Measurements from ENCODE around the gene ZNF76. TPM values are rescaled to one million over a fixed set of nuclear protein-coding genes. Genes with fewer than 3 reads are reported as not detected.
"Not testable (repeated sequence)": the region's sequence is repeated elsewhere in the genome, so short reads cannot be mapped to it uniquely, and the experiment has no call there.

The ZNF76 gene
- total RNA-seq, 2 experiments from 2014 or later: 25.7 to 26.1 TPM

- DNase-seq: no peak
- no peaks in the 10 kb centered on the region for H3K9me3 Mint-ChIP-seq
- H3K4me1 Mint-ChIP-seq: peaks cover 78% of the 10 kb centered on the region
- H3K4me3 Mint-ChIP-seq: peak overlapping the region; percentile 60
- H3K27me3 Mint-ChIP-seq: no peaks in the 10 kb centered on the region
- peak overlapping the region; percentile 95 for H3K27ac Mint-ChIP-seq
- peaks cover 64% of the 10 kb centered on the region for H3K36me3 Mint-ChIP-seq
These were observed 52.7 kb downstream of the ZNF76 start for GRCh38 chr6:35312076-35312800.

GRCh38 chr6:35312807-35313206 is 53.3 kb downstream of the ZNF76 start:
- Mint-ChIP-seq H3K36me3 (peaks cover 66% of the 10 kb centered on the region), H3K27ac (peak overlapping the region; percentile 95), H3K4me1 (peaks cover 73% of the 10 kb centered on the region), H3K4me3 (no peak overlapping the region), H3K27me3 (no peaks in the 10 kb centered on the region), H3K9me3 (no peaks in the 10 kb centered on the region)
- no peak for DNase-seq

DNA sequence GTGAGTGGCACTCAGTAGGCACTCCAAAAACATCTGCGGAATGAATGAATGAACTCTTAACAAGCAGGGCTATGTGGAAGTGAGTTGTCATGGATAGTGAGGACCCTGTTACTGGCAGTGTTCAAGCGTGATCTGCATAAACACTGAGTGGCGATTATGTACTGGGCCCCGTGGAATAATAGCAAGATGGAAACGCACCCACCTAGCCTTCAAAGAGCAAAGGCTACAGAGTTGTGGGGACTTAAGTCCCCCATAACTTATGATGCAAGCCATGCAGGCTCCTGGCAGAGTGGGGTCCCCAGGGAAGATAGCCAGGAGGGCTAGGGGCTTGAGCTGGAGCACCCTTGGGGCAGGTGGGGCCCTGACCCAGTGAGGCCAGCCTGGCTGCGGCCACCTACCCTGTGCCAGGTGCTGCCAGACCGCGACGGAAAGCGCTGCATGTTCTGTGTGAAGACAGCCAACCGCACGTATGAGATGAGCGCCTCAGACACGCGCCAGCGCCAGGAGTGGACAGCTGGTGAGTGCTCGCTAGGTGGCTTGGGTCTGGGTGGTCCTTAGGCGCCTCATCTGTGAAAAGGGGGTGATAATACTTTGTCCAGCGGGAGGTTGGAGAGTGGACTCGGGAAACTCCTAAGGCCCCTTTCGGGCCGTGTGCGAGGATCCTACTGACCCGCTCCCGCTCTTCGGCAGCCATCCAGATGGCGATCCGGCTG is 58.1 kb downstream of the ZNF76 start:
- no peak for DNase-seq
- no peak overlapping the region for H3K4me3 Mint-ChIP-seq
- no peaks in the 10 kb centered on the region for H3K9me3 Mint-ChIP-seq
- H3K27ac Mint-ChIP-seq: no peak overlapping the region
- peaks cover 33% of the 10 kb centered on the region for H3K4me1 Mint-ChIP-seq
- H3K27me3 Mint-ChIP-seq: no peaks in the 10 kb centered on the region
- H3K36me3 Mint-ChIP-seq: peaks cover 52% of the 10 kb centered on the region

DNA sequence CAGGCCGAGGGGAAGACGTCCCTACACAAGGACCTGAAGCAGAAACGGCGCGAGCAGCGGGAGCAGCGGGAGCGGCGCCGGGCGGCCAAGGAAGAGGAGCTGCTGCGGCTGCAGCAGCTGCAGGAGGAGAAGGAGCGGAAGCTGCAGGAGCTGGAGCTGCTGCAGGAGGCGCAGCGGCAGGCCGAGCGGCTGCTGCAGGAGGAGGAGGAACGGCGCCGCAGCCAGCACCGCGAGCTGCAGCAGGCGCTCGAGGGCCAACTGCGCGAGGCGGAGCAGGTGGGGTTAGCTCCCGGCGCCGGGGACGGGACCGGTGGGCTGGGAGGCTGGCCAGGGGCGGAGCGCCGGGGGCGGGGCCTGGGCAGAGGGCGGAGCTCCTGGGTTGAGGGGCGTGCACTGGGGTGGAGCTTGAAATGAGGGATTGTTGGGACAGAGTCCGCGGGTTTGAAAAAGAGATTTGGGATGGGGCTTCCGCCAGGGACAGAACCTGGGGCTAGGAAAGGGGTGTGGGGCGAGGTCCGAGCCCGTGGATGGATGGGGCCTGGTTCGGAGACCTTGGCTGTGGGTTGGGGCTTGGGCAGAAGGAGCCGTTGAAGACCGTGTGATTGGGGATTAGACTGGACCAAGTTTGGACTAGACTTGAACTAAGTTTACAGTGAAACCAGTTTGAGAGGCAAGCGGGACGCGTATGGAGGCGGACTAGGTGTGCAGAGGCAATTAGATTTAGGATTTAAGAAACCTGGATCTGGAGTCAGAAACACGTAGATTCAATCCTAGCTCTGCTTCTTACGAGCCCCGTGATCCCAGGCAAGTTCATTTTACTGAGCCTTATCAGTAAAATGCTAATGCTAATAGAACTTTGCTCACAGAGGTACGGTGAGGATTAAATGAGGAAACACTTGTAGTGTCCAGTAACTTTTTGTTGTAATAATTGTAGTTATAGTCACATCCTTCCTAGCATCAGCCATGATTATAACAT is 58.9 kb downstream of the ZNF76 start:
- Mint-ChIP-seq H3K9me3 (no peaks in the 10 kb centered on the region), H3K4me1 (peaks cover 27% of the 10 kb centered on the region), H3K36me3 (peaks cover 50% of the 10 kb centered on the region), H3K4me3 (no peak overlapping the region), H3K27ac (no peak overlapping the region), H3K27me3 (no peaks in the 10 kb centered on the region)
- no peak for DNase-seq

DNA sequence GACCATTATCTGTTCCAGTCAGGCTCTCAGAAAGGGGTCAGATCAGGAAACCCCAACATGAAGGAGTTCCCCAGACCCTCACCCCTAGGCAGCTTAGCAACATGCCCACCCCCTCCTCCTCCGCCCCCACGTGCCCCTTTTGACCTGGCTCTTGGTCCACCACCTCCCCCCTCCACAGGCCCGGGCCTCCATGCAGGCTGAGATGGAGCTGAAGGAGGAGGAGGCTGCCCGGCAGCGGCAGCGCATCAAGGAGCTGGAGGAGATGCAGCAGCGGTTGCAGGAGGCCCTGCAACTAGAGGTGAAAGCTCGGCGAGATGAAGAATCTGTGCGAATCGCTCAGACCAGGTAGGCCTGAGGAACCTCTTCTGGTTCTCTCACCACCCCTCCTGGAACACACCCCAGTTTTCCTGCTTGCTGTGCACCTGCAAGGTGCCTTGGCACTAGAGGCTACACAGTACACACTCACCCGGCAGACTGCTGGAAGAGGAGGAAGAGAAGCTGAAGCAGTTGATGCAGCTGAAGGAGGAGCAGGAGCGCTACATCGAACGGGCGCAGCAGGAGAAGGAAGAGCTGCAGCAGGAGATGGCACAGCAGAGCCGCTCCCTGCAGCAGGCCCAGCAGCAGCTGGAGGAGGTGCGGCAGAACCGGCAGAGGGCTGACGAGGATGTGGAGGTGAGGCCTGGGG is 60.0 kb downstream of the ZNF76 start:
- Mint-ChIP-seq H3K36me3 (peaks cover 46% of the 10 kb centered on the region), H3K9me3 (no peaks in the 10 kb centered on the region), H3K4me1 (peaks cover 18% of the 10 kb centered on the region), H3K27ac (no peak overlapping the region), H3K27me3 (no peaks in the 10 kb centered on the region), H3K4me3 (no peak overlapping the region)
- DNase-seq: no peak

DNA sequence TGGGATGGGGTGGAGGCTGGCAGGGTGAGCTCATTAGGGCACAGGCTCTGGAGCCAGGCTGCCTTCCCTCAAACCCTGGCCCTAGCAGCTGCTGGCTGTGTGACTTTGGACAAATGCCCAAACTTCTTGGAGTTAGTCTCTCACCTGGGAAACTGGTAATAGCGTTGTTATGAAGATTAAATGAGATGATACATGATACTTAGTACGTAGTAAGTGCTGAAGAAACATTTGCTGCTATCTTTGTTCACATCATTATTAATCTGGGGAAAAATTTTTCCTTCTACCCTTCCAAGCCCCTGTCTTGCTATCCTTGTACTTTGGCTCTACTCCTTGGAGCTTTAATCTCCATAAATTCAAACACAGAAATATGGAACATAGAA is 60.5 kb downstream of the ZNF76 start:
- no peak for DNase-seq
- peaks cover 41% of the 10 kb centered on the region for H3K36me3 Mint-ChIP-seq
- peaks cover 13% of the 10 kb centered on the region for H3K4me1 Mint-ChIP-seq
- no peak overlapping the region for H3K4me3 Mint-ChIP-seq
- no peaks in the 10 kb centered on the region for H3K27me3 Mint-ChIP-seq
- no peaks in the 10 kb centered on the region for H3K9me3 Mint-ChIP-seq
- no peak overlapping the region for H3K27ac Mint-ChIP-seq

DNA sequence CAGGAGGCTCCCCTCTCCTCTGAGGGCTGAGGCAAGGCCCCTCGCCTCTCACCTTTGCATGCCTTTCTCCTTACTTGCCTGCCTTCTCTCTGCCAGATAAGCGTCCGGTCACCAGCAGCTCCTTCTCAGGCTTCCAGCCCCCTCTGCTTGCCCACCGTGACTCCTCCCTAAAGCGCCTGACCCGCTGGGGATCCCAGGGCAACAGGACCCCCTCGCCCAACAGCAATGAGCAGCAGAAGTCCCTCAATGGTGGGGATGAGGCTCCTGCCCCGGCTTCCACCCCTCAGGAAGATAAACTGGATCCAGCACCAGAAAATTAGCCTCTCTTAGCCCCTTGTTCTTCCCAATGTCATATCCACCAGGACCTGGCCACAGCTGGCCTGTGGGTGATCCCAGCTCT is 61.6 kb downstream of the ZNF76 start:
- DNase-seq: no peak
- H3K27ac Mint-ChIP-seq: peak overlapping the region; percentile 45
- no peaks in the 10 kb centered on the region for H3K9me3 Mint-ChIP-seq
- H3K36me3 Mint-ChIP-seq: peaks cover 34% of the 10 kb centered on the region
- H3K4me1 Mint-ChIP-seq: peaks cover 7% of the 10 kb centered on the region
- no peaks in the 10 kb centered on the region for H3K27me3 Mint-ChIP-seq
- H3K4me3 Mint-ChIP-seq: no peak overlapping the region

DNA sequence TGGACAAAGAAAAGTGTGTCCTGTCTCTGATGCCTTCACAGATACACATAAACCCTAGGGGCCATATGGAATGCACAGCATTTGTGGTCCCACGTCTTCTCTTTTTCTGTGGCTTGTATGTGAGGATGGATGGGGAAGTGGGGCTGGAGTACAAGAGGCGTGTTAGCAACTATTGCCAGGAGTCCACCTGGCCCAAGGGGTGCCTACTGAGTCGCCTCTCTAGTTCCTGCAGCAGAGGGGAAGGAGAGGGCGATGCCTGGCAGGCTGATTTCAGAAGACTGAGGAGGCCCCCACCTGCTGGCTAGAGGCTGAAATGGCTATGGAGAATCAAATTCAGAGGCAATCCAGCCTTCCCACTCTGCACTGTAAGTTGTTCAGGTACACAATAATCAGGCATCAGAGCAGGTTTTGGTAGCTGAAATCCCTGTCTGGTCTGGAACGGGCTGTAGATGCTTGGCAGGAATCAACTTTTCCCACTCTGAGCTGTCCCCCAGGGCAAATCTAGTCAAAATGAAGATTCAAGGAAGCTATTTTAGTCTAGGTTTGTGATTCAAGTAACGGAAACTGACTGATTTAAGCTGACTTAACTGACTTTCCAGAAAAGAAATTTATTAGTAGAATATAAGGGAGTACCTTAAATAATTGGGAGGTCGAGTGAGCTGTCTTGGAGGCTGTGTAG is 68.0 kb downstream of the ZNF76 start:
- Mint-ChIP-seq H3K4me3 (no peak overlapping the region), H3K9me3 (peaks cover 3% of the 10 kb centered on the region), H3K27me3 (no peaks in the 10 kb centered on the region), H3K27ac (peak overlapping the region; percentile 83), H3K36me3 (peaks cover 17% of the 10 kb centered on the region), H3K4me1 (peaks cover 18% of the 10 kb centered on the region)
- peak; percentile 72 for DNase-seq

GRCh38 chr6:35328108-35328723 is 68.7 kb downstream of the ZNF76 start:
- DNase-seq: no peak
- peak overlapping the region; percentile 78 for H3K27ac Mint-ChIP-seq
- peaks cover 21% of the 10 kb centered on the region for H3K4me1 Mint-ChIP-seq
- no peak overlapping the region for H3K4me3 Mint-ChIP-seq
- H3K36me3 Mint-ChIP-seq: peaks cover 16% of the 10 kb centered on the region
- H3K9me3 Mint-ChIP-seq: peaks cover 3% of the 10 kb centered on the region
- H3K27me3 Mint-ChIP-seq: no peaks in the 10 kb centered on the region

DNA sequence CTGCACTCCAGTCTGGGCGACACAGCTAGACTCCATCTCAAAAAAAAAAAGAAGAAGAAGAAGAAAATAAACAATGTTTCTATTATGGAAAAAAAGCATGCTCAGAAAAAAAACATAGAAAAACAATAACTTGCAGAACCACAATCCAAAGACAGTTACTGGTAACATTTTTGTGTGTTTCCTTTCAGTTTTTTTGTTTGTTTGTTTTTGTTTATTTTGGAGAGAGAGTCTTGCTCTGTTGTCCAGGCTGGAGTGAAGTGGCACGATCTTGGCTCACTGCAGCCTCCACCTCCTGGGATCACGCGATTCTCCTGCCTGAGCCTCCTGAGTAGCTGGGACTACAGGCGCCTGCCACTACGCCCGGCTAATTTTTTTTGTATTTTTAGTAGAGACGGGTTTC is 69.4 kb downstream of the ZNF76 start:
- DNase-seq, H3K27ac Mint-ChIP-seq, H3K27me3 Mint-ChIP-seq, H3K4me3 Mint-ChIP-seq, H3K9me3 Mint-ChIP-seq: not testable (repeated sequence)
- peaks cover 16% of the 10 kb centered on the region for H3K36me3 Mint-ChIP-seq
- H3K4me1 Mint-ChIP-seq: peaks cover 21% of the 10 kb centered on the region

GRCh38 chr6:35330541-35331119 is 71.1 kb downstream of the ZNF76 start:
- H3K27me3 Mint-ChIP-seq: no peaks in the 10 kb centered on the region
- H3K4me1 Mint-ChIP-seq: peaks cover 21% of the 10 kb centered on the region
- H3K27ac Mint-ChIP-seq: no peak overlapping the region
- peaks cover 16% of the 10 kb centered on the region for H3K36me3 Mint-ChIP-seq
- no peak overlapping the region for H3K4me3 Mint-ChIP-seq
- DNase-seq: no peak
- peaks cover 10% of the 10 kb centered on the region for H3K9me3 Mint-ChIP-seq

GRCh38 chr6:35332074-35332887 is 72.7 kb downstream of the ZNF76 start:
- DNase-seq: peak; percentile 22
- not testable (repeated sequence) for H3K4me3 Mint-ChIP-seq, H3K27ac Mint-ChIP-seq, H3K27me3 Mint-ChIP-seq
- peaks cover 20% of the 10 kb centered on the region for H3K4me1 Mint-ChIP-seq
- H3K9me3 Mint-ChIP-seq: peaks cover 14% of the 10 kb centered on the region
- peaks cover 16% of the 10 kb centered on the region for H3K36me3 Mint-ChIP-seq

- H3K9me3 Mint-ChIP-seq: peaks cover 2% of the 10 kb centered on the region
- peaks cover 22% of the 10 kb centered on the region for H3K36me3 Mint-ChIP-seq
- H3K27ac Mint-ChIP-seq: no peak overlapping the region
- H3K4me3 Mint-ChIP-seq: no peak overlapping the region
- H3K4me1 Mint-ChIP-seq: peaks cover 36% of the 10 kb centered on the region
- no peak for DNase-seq
- no peaks in the 10 kb centered on the region for H3K27me3 Mint-ChIP-seq
These were observed 82.0 kb downstream of the ZNF76 start for GRCh38 chr6:35341557-35341956.

Data from activated naive CD8-positive, alpha-beta T cell treated with anti-CD3 and anti-CD28 coated beads for 36 hours (primary cell).